Adrenal gland (tissue), 5 donors: ENCODE data around the gene SRCIN1.

Experiments
- POLR2A ChIP-seq, 2 donors: fragments of 450-650 bp; IDR thresholded peaks; one replicate each; pipeline ENCODE4 v1.6.1; 2017; ENCODE audit warnings: antibody characterized with exemption in 2 of 2, mild to moderate bottlenecking in 2 of 2, moderate library complexity in 1 of 2
- TF ChIP-seq, protein P1 (sequence below), 6 experiments: fragments of 450-650 bp in 4 of 6; fragments of 200-600 bp in 2 of 6; sonication (generic) in 1 of 6; IDR thresholded peaks; 1 replicate in 5 of 6; 2 replicates in 1 of 6; pipeline versions ENCODE4 v1.5.1 to v1.8.0; 2016 to 2021; ENCODE audit warnings: antibody characterized with exemption in 6 of 6, mild to moderate bottlenecking in 2 of 6, moderate library complexity in 1 of 6
- donor health status: DM: no; HTN: no; CAD: no.

GRCh38 chr17:38567350-38567749 is 38.4 kb downstream of the SRCIN1 start:
- TF ChIP-seq, protein P1, sequence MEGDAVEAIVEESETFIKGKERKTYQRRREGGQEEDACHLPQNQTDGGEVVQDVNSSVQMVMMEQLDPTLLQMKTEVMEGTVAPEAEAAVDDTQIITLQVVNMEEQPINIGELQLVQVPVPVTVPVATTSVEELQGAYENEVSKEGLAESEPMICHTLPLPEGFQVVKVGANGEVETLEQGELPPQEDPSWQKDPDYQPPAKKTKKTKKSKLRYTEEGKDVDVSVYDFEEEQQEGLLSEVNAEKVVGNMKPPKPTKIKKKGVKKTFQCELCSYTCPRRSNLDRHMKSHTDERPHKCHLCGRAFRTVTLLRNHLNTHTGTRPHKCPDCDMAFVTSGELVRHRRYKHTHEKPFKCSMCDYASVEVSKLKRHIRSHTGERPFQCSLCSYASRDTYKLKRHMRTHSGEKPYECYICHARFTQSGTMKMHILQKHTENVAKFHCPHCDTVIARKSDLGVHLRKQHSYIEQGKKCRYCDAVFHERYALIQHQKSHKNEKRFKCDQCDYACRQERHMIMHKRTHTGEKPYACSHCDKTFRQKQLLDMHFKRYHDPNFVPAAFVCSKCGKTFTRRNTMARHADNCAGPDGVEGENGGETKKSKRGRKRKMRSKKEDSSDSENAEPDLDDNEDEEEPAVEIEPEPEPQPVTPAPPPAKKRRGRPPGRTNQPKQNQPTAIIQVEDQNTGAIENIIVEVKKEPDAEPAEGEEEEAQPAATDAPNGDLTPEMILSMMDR (IDR thresholded peaks at IDR 0.05), result no peak
- no peak for TF ChIP-seq POLR2A (IDR thresholded peaks at IDR 0.05)
